Measurements from ENCODE around the gene ALK.

- TF ChIP-seq, protein P1, sequence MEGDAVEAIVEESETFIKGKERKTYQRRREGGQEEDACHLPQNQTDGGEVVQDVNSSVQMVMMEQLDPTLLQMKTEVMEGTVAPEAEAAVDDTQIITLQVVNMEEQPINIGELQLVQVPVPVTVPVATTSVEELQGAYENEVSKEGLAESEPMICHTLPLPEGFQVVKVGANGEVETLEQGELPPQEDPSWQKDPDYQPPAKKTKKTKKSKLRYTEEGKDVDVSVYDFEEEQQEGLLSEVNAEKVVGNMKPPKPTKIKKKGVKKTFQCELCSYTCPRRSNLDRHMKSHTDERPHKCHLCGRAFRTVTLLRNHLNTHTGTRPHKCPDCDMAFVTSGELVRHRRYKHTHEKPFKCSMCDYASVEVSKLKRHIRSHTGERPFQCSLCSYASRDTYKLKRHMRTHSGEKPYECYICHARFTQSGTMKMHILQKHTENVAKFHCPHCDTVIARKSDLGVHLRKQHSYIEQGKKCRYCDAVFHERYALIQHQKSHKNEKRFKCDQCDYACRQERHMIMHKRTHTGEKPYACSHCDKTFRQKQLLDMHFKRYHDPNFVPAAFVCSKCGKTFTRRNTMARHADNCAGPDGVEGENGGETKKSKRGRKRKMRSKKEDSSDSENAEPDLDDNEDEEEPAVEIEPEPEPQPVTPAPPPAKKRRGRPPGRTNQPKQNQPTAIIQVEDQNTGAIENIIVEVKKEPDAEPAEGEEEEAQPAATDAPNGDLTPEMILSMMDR (IDR thresholded peaks at IDR 0.05; ENCODE audit: low read length): no peak
- TF ChIP-seq EZH2 (IDR thresholded peaks at IDR 0.05; ENCODE audit: borderline replicate concordance, low read length): no peak
Observed at GRCh38 chr2:29601872-29602271, 319.5 kb downstream of the ALK start.
